Measurements from ENCODE around the gene NLGN1.

The NLGN1 gene

GRCh38 chr3:173644086-173645082 is 246.8 kb downstream of the NLGN1 start:
- DNase-seq: no peak

- DNase-seq: no peak
Measured at GRCh38 chr3:173650596-173650995, 253.1 kb downstream of the NLGN1 start.

DNA sequence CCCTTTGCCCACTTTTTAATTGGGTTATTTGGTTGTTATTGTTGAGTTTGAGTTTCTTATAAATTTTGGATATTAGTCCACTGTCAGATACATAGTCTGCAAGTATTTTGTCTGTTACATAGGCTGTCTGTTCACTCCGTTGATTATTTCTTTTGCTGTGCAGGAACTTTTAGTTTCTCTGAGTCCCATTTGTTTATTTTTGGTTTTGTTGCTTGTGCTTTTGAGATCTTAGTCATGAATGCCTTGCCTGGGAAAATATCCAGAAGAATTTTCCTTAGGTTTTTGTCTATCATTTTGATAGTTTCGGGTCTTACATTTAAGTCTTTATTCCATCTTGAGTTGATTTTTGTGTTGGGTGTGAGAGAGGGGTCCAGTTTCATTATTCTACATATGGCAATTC is 254.5 kb downstream of the NLGN1 start:
- no peak for DNase-seq

GRCh38 chr3:173653781-173654180 is 256.2 kb downstream of the NLGN1 start:
- no peak for DNase-seq

- DNase-seq: no peak
Measured at GRCh38 chr3:173659972-173660371, 262.4 kb downstream of the NLGN1 start.

GRCh38 chr3:173660645-173661299 is 263.2 kb downstream of the NLGN1 start:
- no peak for DNase-seq

GRCh38 chr3:173663696-173664111 is 266.2 kb downstream of the NLGN1 start:
- DNase-seq: no peak

DNA sequence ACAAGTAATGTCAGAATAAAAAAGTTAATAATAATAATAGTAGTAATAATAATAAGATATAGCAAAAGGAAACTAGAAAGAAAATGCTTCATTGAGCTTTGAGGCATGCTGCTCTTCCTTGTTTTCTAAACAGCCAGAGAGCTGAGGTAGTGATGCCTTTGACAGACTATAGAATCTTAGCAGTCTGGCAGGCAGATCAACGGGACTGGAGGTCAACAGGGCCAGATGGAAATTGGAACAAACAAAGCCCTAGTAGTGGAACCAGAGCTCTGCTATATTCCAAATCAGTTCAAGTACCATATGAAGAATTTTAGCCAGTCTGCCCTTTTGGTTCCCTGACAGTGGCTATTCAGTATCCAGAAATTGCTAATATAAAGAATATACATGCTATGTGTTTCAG is 278.6 kb downstream of the NLGN1 start:
- DNase-seq: no peak

DNA sequence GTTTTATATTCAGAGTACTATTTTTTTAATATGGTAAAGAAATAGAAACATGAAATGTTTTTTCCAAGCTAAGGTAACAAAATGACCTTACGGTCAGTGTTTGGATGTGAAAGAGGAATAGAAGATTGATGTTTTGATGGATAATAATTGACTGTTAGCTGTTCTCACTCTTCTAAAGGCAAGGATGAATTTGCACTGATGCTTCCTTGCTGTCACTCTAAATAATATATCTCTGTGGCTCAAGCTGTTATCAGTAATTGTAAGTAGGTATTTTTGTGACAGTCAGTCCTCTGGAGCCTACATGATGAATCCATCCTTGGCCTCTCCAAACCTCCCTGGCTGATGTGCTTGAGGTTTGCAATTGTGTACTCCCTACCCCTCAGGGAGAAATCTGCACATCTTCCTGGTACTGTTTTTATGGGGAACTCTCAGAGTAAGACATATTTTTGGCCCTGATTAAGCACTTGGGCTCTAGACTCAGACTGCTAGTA is 283.7 kb downstream of the NLGN1 start:
- DNase-seq: no peak

GRCh38 chr3:173685456-173685855 is 287.9 kb downstream of the NLGN1 start:
- DNase-seq: no peak

DNA sequence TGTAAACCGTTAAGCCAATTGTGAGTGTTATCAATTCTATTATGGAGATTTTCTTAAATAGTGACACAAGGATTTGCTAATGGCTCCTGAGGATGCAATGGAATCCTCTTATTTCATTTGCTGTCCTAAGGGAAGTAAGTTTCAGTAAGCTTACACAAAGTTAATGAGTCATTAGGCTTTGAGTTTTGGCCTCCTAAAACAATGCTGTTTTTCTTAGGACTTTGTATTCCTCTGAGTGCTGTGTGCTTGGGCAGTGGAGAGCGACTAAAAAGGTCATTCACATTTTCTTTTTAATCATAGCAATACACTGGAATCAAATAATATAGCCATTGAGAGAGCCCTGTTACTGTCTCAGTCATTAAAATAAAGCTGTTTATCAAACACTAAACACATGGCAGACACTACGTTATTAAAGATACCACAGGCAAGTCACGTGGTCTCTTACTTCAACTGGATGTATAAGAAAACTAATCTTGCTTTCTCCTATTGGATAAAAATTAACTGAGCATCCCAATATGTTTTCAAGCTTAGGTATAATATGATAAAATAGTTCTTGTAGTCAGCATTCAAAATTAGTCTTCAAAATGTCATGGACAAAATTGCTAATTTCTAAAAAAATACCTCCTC is 290.8 kb downstream of the NLGN1 start:
- no peak for DNase-seq

GRCh38 chr3:173690542-173691180 is 293.1 kb downstream of the NLGN1 start:
- DNase-seq: no peak

DNA sequence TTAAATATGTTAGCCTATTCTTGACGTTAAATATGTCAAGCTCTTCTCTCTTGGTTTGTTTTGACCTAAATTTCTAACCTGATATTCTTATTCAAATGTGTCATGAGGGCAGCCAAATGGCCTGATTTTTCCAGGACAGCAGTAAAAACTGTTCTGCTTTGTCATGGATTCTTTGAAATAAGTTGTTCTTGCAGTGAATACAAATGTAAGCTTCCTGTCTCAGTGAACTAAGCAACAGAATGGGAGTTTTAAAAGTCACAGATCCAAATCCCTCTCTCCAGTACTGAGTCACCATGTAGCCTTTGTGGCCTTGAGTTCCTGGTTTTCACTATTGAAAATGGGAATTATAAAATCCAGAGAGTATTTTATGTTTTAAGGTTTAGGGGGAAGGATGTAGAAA is 301.8 kb downstream of the NLGN1 start:
- no peak for DNase-seq

GRCh38 chr3:173700336-173700735 is 302.8 kb downstream of the NLGN1 start:
- no peak for DNase-seq

GRCh38 chr3:173702561-173702960 is 305.0 kb downstream of the NLGN1 start:
- DNase-seq: no peak

DNA sequence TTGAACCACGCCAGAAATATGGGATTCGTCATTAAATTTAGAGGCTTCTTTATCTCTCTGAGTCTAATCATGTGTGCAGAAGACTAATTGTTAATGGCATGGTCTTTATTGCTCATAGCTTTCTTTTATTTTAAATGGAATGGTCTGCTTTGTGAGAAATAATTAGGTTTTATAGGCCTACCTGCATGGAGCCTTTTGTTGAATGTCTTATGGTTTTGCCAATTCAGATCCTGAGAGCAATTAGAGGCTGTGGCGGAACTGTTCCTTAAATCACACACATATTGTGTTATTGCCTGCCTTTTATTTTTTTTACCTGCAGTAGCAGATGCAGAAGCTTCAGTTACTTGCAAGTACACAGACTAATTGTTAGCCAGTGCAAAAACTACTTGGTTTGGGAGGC is 306.2 kb downstream of the NLGN1 start:
- DNase-seq: no peak

- no peak for DNase-seq
Measured at GRCh38 chr3:173706630-173707029, 309.1 kb downstream of the NLGN1 start.

DNA sequence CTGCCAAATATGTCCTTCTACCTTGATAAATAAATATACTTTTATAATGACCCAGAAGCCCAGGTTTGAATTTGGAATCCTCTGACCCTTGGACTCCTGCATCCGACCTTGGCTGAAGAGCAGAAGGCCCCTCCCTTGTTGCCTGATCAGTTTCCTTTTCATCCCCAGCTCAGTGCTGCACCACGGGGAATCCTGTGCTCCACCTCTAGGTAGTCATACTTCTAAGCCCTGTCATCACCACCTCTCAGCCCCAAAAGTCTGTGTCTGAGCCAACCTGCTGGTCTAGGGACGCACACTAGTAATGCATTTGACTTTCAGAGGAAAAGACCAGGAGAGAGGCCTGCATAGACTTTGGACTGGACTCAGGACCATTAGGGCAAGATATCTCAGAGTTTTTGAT is 310.6 kb downstream of the NLGN1 start:
- no peak for DNase-seq

GRCh38 chr3:173709026-173709425 is 311.5 kb downstream of the NLGN1 start:
- DNase-seq: no peak

- DNase-seq: no peak
Measured at GRCh38 chr3:173711619-173712018, 314.1 kb downstream of the NLGN1 start.

- no peak for DNase-seq
Measured at GRCh38 chr3:173719585-173719984, 322.0 kb downstream of the NLGN1 start.

DNA sequence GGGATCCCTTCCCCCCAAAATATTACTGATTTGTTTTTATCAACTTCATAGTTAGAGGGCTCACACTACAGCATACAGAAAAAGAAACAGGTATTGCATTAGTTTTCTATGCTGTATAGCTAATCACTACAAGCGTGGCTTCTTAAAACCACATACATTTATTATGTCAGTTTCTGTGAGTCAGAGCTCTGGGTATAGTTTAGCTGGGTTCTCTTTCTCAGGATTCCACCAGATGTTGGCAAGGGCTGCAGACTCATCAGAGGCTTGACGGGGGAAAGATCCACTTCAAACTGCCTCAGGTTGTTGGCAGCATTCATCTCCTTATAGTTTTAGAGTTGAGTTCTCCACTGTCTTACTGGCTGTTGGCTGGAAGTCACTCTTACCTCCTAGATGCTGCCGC is 328.0 kb downstream of the NLGN1 start:
- DNase-seq: no peak

DNA sequence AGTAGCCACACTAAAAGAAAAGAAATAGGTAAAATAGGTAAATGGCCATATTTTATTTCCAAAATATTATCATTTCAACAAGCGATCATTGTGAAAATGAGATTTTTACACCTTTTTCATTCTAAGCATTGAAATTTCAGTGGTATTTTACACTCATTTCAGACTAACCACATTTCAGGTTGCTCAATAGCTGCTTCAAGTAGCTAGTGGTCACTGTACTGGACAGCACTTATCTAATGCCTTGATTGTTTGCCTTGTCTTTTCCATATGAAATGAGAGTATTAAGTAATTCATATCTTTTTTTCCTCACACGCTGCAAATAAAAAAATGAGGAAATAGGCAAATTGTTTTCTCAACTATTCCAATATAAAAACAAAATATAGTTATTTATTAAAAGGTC is 332.8 kb downstream of the NLGN1 start:
- no peak for DNase-seq

All from bone marrow (tissue), 2 donors.